Endometrial microvascular endothelial cells (primary cell): Measurements from ENCODE around the gene BCL2L12. TPM values are rescaled to one million over a fixed set of nuclear protein-coding genes. Genes with fewer than 3 reads are reported as not detected.

Experiments
- in situ Hi-C: cut with HindIII; loops from 2 replicates; pipeline ENCODE4 v1.10.0; 2017; ENCODE audit warnings: low sequenced_read_pairs, low pct_unique_long_range_greater_than_20kb; ENCODE audit errors: inconsistent ontology term
- total RNA-seq: library from RNA; depleted of rRNA; stranded (reverse); fragments of >200 nt; gene quantifications from one replicate; pipeline ENCODE4 v1.2.3, GENCODE V29; 2015; ENCODE audit errors: inconsistent ontology term

The BCL2L12 gene
- total RNA-seq, 1 donor from 2014 or later, result 51.6 TPM

- in situ Hi-C loops, result no loop called here
Observed at GRCh38 chr19:49658566-49659442, 6.9 kb upstream of the BCL2L12 start.

GRCh38 chr19:49660338-49660961 is 5.3 kb upstream of the BCL2L12 start:
- in situ Hi-C loops, result no loop called here

GRCh38 chr19:49662011-49662410 is 3.7 kb upstream of the BCL2L12 start:
- in situ Hi-C loops, result no loop called here

GRCh38 chr19:49663224-49663623 is 2.5 kb upstream of the BCL2L12 start:
- in situ Hi-C loops, result no loop called here

- in situ Hi-C loops, result no loop called here
Observed at GRCh38 chr19:49664171-49665035, 1.3 kb upstream of the BCL2L12 start.

GRCh38 chr19:49665036-49665350 is 740 bp upstream of the BCL2L12 start:
- in situ Hi-C loops, result no loop called here

GRCh38 chr19:49666120-49666444 is 349 bp downstream of the BCL2L12 start:
- in situ Hi-C loops, result no loop called here

- in situ Hi-C loops, result no loop called here
Observed at GRCh38 chr19:49667473-49667872, 1.7 kb downstream of the BCL2L12 start.

- in situ Hi-C loops, result no loop called here
Observed at GRCh38 chr19:49669516-49669915, 3.8 kb downstream of the BCL2L12 start.

GRCh38 chr19:49672131-49672919 is 6.6 kb downstream of the BCL2L12 start:
- in situ Hi-C loops, result no loop called here

- in situ Hi-C loops, result no loop called here
Observed at GRCh38 chr19:49676136-49676783, 10.5 kb downstream of the BCL2L12 start.

- in situ Hi-C loops, result no loop called here
Observed at GRCh38 chr19:49676784-49677230, 11.1 kb downstream of the BCL2L12 start.

- in situ Hi-C loops, result no loop called here
Observed at GRCh38 chr19:49677231-49677900, 11.6 kb downstream of the BCL2L12 start, which contains the start of gene PRMT1. Gene PRMT1, plus strand, starts transcription at chr19:49677271. Its CDS starts 10 bp downstream, at chr19:49677281.

GRCh38 chr19:49677901-49678674 is 12.4 kb downstream of the BCL2L12 start:
- in situ Hi-C loops, result no loop called here

- in situ Hi-C loops, result no loop called here
Observed at GRCh38 chr19:49678985-49679770, 13.4 kb downstream of the BCL2L12 start.

GRCh38 chr19:49679771-49680413 is 14.2 kb downstream of the BCL2L12 start:
- in situ Hi-C loops, result no loop called here
